Sciatic nerve (tissue), 2 donors: ENCODE data around the gene AGAP1. TPM values are rescaled to one million over a fixed set of nuclear protein-coding genes. Genes with fewer than 3 reads are reported as not detected.

Experiments
- ATAC-seq: fragments of 200-7000 bp; cut with Tn5 transposase; one replicate; pipeline ENCODE4 v1.9.1; 2020; ENCODE audit warnings: mild to moderate bottlenecking, moderate library complexity
- DNase-seq: peaks from one replicate; pipeline ENCODE4 v3.0.0-alpha.2; 2020; ENCODE audit warnings: low spot score
- intact Hi-C: fragments of 100-400 bp; cut with DNase I; formaldehyde crosslinking; loops from one replicate; pipeline ENCODE4 v1.14.2; 2022
- total RNA-seq: library from RNA; stranded (reverse); fragmentation: NEBNext Ultra II Directional; extraction: Animal tissue kit (Norgen Biotek cat#: 25700); gene quantifications from one replicate; pipeline ENCODE4 v1.2.1, GENCODE V29; 2021
- donor health status: DM: no; HTN: no; CAD: no.
- donor health status: DM: no; HTN: no; CAD: no.

AGAP1 gene
- total RNA-seq, 1 donor from 2014 or later: 62.9 TPM

- no peak for DNase-seq
- no peak for ATAC-seq
- intact Hi-C loops: no loop called here
Observed at GRCh38 chr2:235556901-235557300, 63.1 kb downstream of the AGAP1 start.

- ATAC-seq: no peak
- DNase-seq: no peak
- intact Hi-C loops: no loop called here
Observed at GRCh38 chr2:235557903-235558302, 64.1 kb downstream of the AGAP1 start.

- ATAC-seq: no peak
- DNase-seq: no peak
- intact Hi-C loops: no loop called here
Observed at GRCh38 chr2:235558572-235558971, 64.7 kb downstream of the AGAP1 start.

GRCh38 chr2:235560345-235560744 is 66.5 kb downstream of the AGAP1 start:
- intact Hi-C loops: no loop called here
- ATAC-seq (no peak), DNase-seq (no peak)

- intact Hi-C loops: no loop called here
- no peak for ATAC-seq
- no peak for DNase-seq
Observed at GRCh38 chr2:235561450-235561849, 67.6 kb downstream of the AGAP1 start.

GRCh38 chr2:235562065-235562747 is 68.4 kb downstream of the AGAP1 start:
- DNase-seq: no peak
- intact Hi-C loops: no loop called here
- no peak for ATAC-seq

GRCh38 chr2:235563056-235563910 is 69.4 kb downstream of the AGAP1 start:
- intact Hi-C loops: no loop called here
- no peak for ATAC-seq
- DNase-seq: no peak

- DNase-seq (no peak), ATAC-seq (no peak)
- intact Hi-C loops: no loop called here
Observed at GRCh38 chr2:235564066-235564465, 70.2 kb downstream of the AGAP1 start.

GRCh38 chr2:235564884-235565530 is 71.2 kb downstream of the AGAP1 start:
- no peak for DNase-seq
- no peak for ATAC-seq
- intact Hi-C loops: no loop called here

- DNase-seq (no peak), ATAC-seq (no peak)
- intact Hi-C loops: no loop called here
Observed at GRCh38 chr2:235566415-235566814, 72.6 kb downstream of the AGAP1 start.

GRCh38 chr2:235566931-235567495 is 73.2 kb downstream of the AGAP1 start:
- DNase-seq: no peak
- intact Hi-C loops: no loop called here
- no peak for ATAC-seq

- ATAC-seq (no peak), DNase-seq (no peak)
- intact Hi-C loops: no loop called here
Observed at GRCh38 chr2:235567842-235568241, 74.0 kb downstream of the AGAP1 start.

GRCh38 chr2:235568431-235568830 is 74.6 kb downstream of the AGAP1 start:
- DNase-seq: no peak
- no peak for ATAC-seq
- intact Hi-C loops: no loop called here

- intact Hi-C loops: no loop called here
- no peak for ATAC-seq
- DNase-seq: no peak
Observed at GRCh38 chr2:235569837-235570236, 76.0 kb downstream of the AGAP1 start.

GRCh38 chr2:235570256-235570655 is 76.4 kb downstream of the AGAP1 start:
- intact Hi-C loops: no loop called here
- DNase-seq (no peak), ATAC-seq (no peak)

- no peak for DNase-seq
- intact Hi-C loops: no loop called here
- ATAC-seq: no peak
Observed at GRCh38 chr2:235570966-235571692, 77.3 kb downstream of the AGAP1 start.

- DNase-seq (no peak), ATAC-seq (no peak)
- intact Hi-C loops: no loop called here
Observed at GRCh38 chr2:235572592-235572991, 78.7 kb downstream of the AGAP1 start.

GRCh38 chr2:235573331-235574221 is 79.7 kb downstream of the AGAP1 start:
- ATAC-seq: no peak
- no peak for DNase-seq
- intact Hi-C loops: no loop called here
